SK-N-SH (cell line): ENCODE results near the gene TFAP2E.

Experiments
- CHD2 ChIP-seq: fragments of 150-350 bp; IDR thresholded peaks from 2 replicates; pipeline ENCODE4 v1.6.1; 2018; ENCODE audit warnings: low read length; ENCODE audit not compliant: partially characterized antibody
- CTCF ChIP-seq: fragments of 200-600 bp; sonication (generic); IDR thresholded peaks from 2 replicates; pipeline ENCODE4 v1.6.1; 2017; ENCODE audit warnings: antibody characterized with exemption, mild to moderate bottlenecking, moderate library complexity
- GABPA ChIP-seq: IDR thresholded peaks from 2 replicates; pipeline ENCODE4 v1.4.0; 2012; ENCODE audit warnings: low read depth, mild to moderate bottlenecking
- POLR2AphosphoS5 ChIP-seq: IDR thresholded peaks from 2 replicates; pipeline ENCODE4 v1.6.1; 2012; ENCODE audit warnings: low read depth, low read length
- USF1 ChIP-seq: IDR thresholded peaks from 2 replicates; pipeline ENCODE4 v1.4.0; 2012; ENCODE audit warnings: low read depth, borderline replicate concordance
- ZBTB33 ChIP-seq: IDR thresholded peaks from 2 replicates; pipeline ENCODE4 v1.4.0; 2012; ENCODE audit warnings: low read depth, borderline replicate concordance

GRCh38 chr1:35546614-35547013 is 26.5 kb upstream of the TFAP2E start:
- no peak for TF ChIP-seq USF1
- no peak for TF ChIP-seq CHD2
- no peak for TF ChIP-seq CTCF
- TF ChIP-seq ZBTB33 = no peak
- TF ChIP-seq GABPA = no peak
- no peak for TF ChIP-seq POLR2AphosphoS5
